Karpas-422 (cell line): ENCODE results near the gene ADAMTS3. TPM values are rescaled to one million over a fixed set of nuclear protein-coding genes. Genes with fewer than 3 reads are reported as not detected.

Source experiments
- DNase-seq: peaks from one replicate; pipeline ENCODE4 v3.0.0-alpha.2; 2015
- H2AFZ ChIP-seq: fragments of 200-600 bp; sonication (generic); 2 replicates; pipeline ENCODE4 v1.6.1; 2014; ENCODE audit warnings: antibody characterized with exemption, low read length, mixed read lengths
- H3K27ac ChIP-seq: fragments of 200-600 bp; sonication (generic); 2 replicates; pipeline ENCODE4 v1.5.1; 2014; ENCODE audit warnings: mild to moderate bottlenecking, low read length, moderate library complexity
- H3K27me3 ChIP-seq: fragments of 200-600 bp; sonication (generic); 2 replicates; pipeline ENCODE4 v1.6.1; 2014; ENCODE audit warnings: low read length, mixed read lengths
- H3K36me3 ChIP-seq: fragments of 200-600 bp; sonication (generic); 2 replicates; pipeline ENCODE4 v1.6.1; 2014; ENCODE audit warnings: low read length, mixed read lengths; ENCODE audit not compliant: insufficient read depth
- H3K4me1 ChIP-seq: fragments of 200-600 bp; sonication (generic); 2 replicates; pipeline ENCODE4 v1.6.1; 2014; ENCODE audit warnings: mild to moderate bottlenecking, low read length, mixed read lengths
- H3K4me2 ChIP-seq: fragments of 200-600 bp; sonication (generic); 2 replicates; pipeline ENCODE4 v1.6.1; 2014; ENCODE audit warnings: low read length, low read depth, mild to moderate bottlenecking; ENCODE audit not compliant: poor library complexity, severe bottlenecking
- H3K4me3 ChIP-seq: fragments of 200-600 bp; sonication (generic); 2 replicates; pipeline ENCODE4 v1.5.1; 2014; ENCODE audit warnings: mild to moderate bottlenecking, antibody characterized with exemption, low read length, mixed read lengths
- H3K79me2 ChIP-seq: fragments of 200-600 bp; sonication (generic); 2 replicates; pipeline ENCODE4 v1.6.1; 2014; ENCODE audit warnings: mild to moderate bottlenecking, low read length, mixed read lengths
- H3K9ac ChIP-seq: fragments of 200-600 bp; sonication (generic); 2 replicates; pipeline ENCODE4 v1.6.0; 2014; ENCODE audit warnings: low read length
- H3K9me2 ChIP-seq: fragments of 200-600 bp; sonication (generic), shearing (Covaris generic); replicated peaks from 2 replicates; pipeline ENCODE4 v1.6.0; 2014; ENCODE audit warnings: mild to moderate bottlenecking, low read length, moderate library complexity; ENCODE audit not compliant: insufficient read depth
- H3K9me3 ChIP-seq: fragments of 300-700, 200-600 bp; sonication (generic); 2 replicates; pipeline ENCODE4 v1.6.1; 2014; ENCODE audit warnings: low read length, mixed read lengths
- H4K20me1 ChIP-seq: fragments of 200-600 bp; sonication (generic); 2 replicates; pipeline ENCODE4 v1.6.1; 2014; ENCODE audit warnings: mild to moderate bottlenecking, antibody characterized with exemption, low read length, low read depth; ENCODE audit not compliant: insufficient read depth
- total RNA-seq: library from RNA; depleted of rRNA; stranded (reverse); fragments of >200 nt; shearing (Covaris generic); gene quantifications from 2 replicates; pipeline ENCODE4 v1.2.3, GENCODE V29; 2014; ENCODE audit warnings: low replicate concordance

Gene ADAMTS3
- total RNA-seq, 1 experiment from 2014 or later, result not detected

DNA sequence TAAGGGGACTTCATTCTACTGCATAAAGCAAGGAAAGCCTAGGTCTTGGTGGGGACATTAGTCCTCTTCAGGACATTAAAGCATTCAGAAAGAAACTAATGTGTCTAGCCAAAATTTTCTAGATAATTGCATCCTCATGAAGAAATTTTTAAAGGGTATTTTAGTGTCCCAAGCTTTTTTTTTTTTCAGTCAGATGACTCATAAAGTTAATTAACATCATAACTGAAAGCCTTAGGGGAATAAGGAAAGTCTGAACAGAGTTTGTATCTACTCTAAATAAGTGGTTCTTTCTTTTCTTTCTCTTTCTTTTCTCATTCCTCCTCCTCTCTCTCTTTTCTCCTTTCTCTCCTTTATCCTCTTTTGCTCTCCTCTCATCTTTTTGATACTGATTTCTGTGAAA lies 202.4 kb downstream of the ADAMTS3 start:
- Histone ChIP-seq H3K36me3 (no peaks in the 10 kb centered on the region), H3K4me1 (no peaks in the 10 kb centered on the region), H3K4me2 (no peak overlapping the region), H3K27me3 (no peaks in the 10 kb centered on the region), H3K9me2 (no peaks in the 10 kb centered on the region), H2AFZ (no peak overlapping the region), H3K27ac (no peak overlapping the region), H3K9me3 (no peaks in the 10 kb centered on the region), H3K79me2 (no peaks in the 10 kb centered on the region), H3K4me3 (no peak overlapping the region), H3K9ac (no peak overlapping the region), H4K20me1 (no peaks in the 10 kb centered on the region)
- no peak for DNase-seq

DNA sequence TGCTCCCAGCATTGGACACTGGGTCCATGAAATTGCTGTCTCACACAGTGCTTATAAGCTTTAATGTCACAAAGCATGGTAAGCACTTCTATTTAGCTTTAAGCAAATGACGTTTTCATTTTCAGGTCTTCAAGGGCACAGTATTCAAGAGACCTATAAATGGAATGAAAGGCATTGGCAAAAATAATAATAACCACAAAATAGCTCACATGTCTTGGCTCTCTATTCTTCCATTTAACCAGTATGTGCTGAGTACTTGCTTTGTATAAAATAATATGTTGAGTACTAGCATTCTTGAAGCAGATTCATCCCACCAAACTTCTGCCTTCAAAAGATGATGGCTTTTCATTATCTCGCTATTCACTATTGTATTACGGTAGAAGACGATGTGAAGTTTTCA lies 203.0 kb downstream of the ADAMTS3 start:
- Histone ChIP-seq H3K36me3 (no peaks in the 10 kb centered on the region), H2AFZ (no peak overlapping the region), H3K4me2 (no peak overlapping the region), H3K9me3 (no peaks in the 10 kb centered on the region), H4K20me1 (no peaks in the 10 kb centered on the region), H3K9ac (no peak overlapping the region), H3K4me3 (no peak overlapping the region), H3K79me2 (no peaks in the 10 kb centered on the region), H3K27ac (no peak overlapping the region), H3K4me1 (no peaks in the 10 kb centered on the region), H3K27me3 (no peaks in the 10 kb centered on the region), H3K9me2 (no peaks in the 10 kb centered on the region)
- DNase-seq, result no peak

DNA sequence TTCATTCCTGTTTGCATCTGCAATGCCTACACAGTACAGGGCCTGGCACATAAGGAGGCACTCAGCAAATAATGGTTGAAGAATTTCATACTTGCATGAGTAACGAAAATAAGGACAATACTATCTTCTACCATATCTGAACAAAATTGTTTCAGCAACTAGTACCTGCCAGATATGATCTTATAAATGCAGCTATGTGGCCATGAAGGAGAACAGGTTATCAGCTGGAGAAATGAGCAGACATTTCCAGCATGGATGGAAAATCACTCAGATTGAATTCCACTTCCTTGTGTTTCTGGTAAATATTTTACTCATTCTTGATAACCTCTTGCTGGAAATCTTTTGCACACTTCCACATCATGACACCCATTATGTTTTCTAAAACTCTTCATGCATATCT lies 204.0 kb downstream of the ADAMTS3 start:
- no peak overlapping the region for H3K4me3 ChIP-seq
- no peak overlapping the region for H3K9ac ChIP-seq
- DNase-seq, result no peak
- no peak overlapping the region for H3K4me2 ChIP-seq
- H3K4me1 ChIP-seq, result no peaks in the 10 kb centered on the region
- H3K9me2 ChIP-seq, result no peaks in the 10 kb centered on the region
- no peaks in the 10 kb centered on the region for H3K36me3 ChIP-seq
- no peaks in the 10 kb centered on the region for H3K79me2 ChIP-seq
- no peaks in the 10 kb centered on the region for H3K27me3 ChIP-seq
- H3K27ac ChIP-seq, result no peak overlapping the region
- H2AFZ ChIP-seq, result no peak overlapping the region
- H4K20me1 ChIP-seq, result no peaks in the 10 kb centered on the region
- no peaks in the 10 kb centered on the region for H3K9me3 ChIP-seq

DNA sequence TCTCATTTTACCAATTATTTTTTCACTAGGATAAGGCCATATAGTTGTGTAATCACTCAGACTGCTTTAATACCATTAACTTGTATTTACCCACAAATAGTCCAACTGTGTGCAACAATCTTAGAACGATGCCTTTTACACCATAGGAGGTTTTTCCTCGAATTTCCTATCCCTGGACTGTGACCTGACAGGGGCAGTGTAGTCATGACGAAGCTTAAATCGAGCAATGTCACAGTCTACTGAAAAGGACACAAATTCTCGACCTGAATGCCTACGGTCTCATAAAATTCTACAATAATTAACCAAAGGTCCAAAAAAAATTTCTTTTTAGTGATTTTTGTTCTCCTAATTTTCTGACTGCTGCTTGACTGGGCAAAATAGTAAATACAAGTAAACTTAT lies 208.9 kb downstream of the ADAMTS3 start:
- DNase-seq, result no peak
- Histone ChIP-seq H3K27me3 (no peaks in the 10 kb centered on the region), H3K9me2 (no peaks in the 10 kb centered on the region), H3K9me3 (no peaks in the 10 kb centered on the region), H3K9ac (no peak overlapping the region), H3K4me2 (no peak overlapping the region), H3K4me1 (no peaks in the 10 kb centered on the region), H4K20me1 (no peaks in the 10 kb centered on the region), H3K4me3 (no peak overlapping the region), H2AFZ (no peak overlapping the region), H3K36me3 (no peaks in the 10 kb centered on the region), H3K27ac (no peak overlapping the region), H3K79me2 (no peaks in the 10 kb centered on the region)

DNA sequence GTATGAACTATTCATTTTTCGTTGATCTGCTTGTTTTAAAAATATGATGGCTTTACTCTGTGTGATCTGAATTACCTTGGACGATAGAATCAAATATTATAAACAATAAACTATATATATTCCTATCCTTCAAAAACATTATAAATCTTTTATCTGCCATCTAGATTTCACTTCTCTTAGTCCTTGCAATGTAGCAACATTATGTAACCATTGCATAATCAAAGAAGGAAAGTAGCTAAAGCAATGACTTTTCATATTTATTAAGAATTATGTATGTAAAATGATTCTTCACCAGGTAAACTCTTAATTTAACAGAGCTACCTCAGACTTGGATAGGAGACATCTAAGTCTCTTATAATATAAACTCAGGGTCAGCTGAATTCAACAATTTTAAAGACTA lies 210.5 kb downstream of the ADAMTS3 start:
- H3K27me3 ChIP-seq, result no peaks in the 10 kb centered on the region
- no peaks in the 10 kb centered on the region for H3K4me1 ChIP-seq
- no peak overlapping the region for H3K4me3 ChIP-seq
- no peaks in the 10 kb centered on the region for H3K9me3 ChIP-seq
- no peak overlapping the region for H3K4me2 ChIP-seq
- no peak overlapping the region for H3K9ac ChIP-seq
- no peaks in the 10 kb centered on the region for H4K20me1 ChIP-seq
- no peak overlapping the region for H2AFZ ChIP-seq
- H3K79me2 ChIP-seq, result no peaks in the 10 kb centered on the region
- H3K27ac ChIP-seq, result no peak overlapping the region
- H3K9me2 ChIP-seq, result no peaks in the 10 kb centered on the region
- no peak for DNase-seq
- H3K36me3 ChIP-seq, result no peaks in the 10 kb centered on the region

DNA sequence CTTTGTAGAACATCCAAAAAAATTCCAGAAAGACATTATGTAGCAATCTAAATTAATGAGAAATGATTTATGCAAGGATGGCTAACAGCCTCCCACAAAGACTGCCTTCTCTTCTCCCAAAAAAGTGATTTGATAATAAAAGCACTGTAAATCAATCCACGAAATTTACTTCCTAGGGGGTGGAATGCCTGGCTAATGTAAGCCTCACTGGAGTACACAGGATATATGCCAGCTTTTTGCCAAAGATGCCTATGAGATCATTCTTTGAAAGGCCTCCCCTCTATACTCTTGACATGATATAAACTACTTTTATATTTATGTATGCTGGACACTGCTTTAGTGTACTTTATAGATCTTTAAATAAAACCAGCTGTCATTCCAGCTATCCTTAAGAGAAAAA lies 211.1 kb downstream of the ADAMTS3 start:
- no peaks in the 10 kb centered on the region for H4K20me1 ChIP-seq

DNA sequence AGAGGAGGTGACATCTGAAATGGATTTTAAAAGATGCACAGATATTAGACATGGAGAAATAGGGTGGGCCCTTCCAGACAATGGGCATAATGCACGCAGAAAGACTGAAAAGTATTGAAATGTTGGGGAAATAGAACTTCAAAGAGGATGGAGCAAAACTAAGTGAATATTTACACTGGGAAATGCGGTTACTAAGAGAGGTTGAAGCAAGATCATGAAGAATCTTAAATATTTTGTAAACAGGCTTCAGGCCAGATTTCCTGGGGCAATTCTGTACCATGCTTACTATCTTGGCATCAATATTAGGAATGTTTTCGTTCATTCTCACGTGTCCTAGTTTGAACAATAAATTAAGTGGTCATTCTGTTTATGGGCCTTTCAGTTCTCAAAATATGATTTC lies 216.3 kb downstream of the ADAMTS3 start:
- Histone ChIP-seq H3K4me3 (no peak overlapping the region), H3K4me1 (no peaks in the 10 kb centered on the region), H3K27ac (no peak overlapping the region), H3K4me2 (no peak overlapping the region), H3K9me3 (no peaks in the 10 kb centered on the region), H2AFZ (no peak overlapping the region), H4K20me1 (no peaks in the 10 kb centered on the region), H3K36me3 (no peaks in the 10 kb centered on the region), H3K9ac (no peak overlapping the region), H3K27me3 (no peaks in the 10 kb centered on the region), H3K79me2 (no peaks in the 10 kb centered on the region), H3K9me2 (no peaks in the 10 kb centered on the region)
- no peak for DNase-seq

More for the DNA sequence above, 211.1 kb downstream of the ADAMTS3 start:
- Histone ChIP-seq H3K9me3 (no peaks in the 10 kb centered on the region), H3K27me3 (no peaks in the 10 kb centered on the region), H3K27ac (no peak overlapping the region), H3K36me3 (no peaks in the 10 kb centered on the region), H3K9ac (no peak overlapping the region), H2AFZ (no peak overlapping the region), H3K9me2 (no peaks in the 10 kb centered on the region), H3K4me3 (no peak overlapping the region), H3K79me2 (no peaks in the 10 kb centered on the region), H3K4me2 (no peak overlapping the region), H3K4me1 (no peaks in the 10 kb centered on the region)
- no peak for DNase-seq

DNA sequence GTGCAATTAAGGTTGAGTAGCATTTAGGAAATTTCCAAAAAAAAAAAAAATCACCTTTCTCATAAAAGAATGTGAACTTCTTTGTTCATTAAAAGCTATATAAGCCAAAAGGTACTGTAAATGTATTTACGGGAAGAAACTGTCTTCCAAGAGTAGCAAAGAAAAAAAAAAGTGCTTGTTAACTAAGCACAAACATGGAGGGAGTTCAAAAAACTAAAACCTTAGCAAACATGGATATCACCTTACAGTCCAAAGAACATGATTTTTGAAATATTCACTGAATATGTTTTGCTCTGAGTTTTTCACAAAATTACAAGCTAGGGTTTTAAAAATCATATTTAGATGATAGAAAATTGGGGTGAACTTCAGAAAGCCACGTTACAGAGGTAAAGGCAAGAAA lies 217.5 kb downstream of the ADAMTS3 start:
- H4K20me1 ChIP-seq, result no peaks in the 10 kb centered on the region
- no peak for DNase-seq
- H3K9me2 ChIP-seq, result no peaks in the 10 kb centered on the region
- no peaks in the 10 kb centered on the region for H3K36me3 ChIP-seq
- H2AFZ ChIP-seq, result no peak overlapping the region
- H3K79me2 ChIP-seq, result no peaks in the 10 kb centered on the region
- H3K9me3 ChIP-seq, result no peaks in the 10 kb centered on the region
- H3K27ac ChIP-seq, result no peak overlapping the region
- no peak overlapping the region for H3K4me3 ChIP-seq
- H3K4me2 ChIP-seq, result no peak overlapping the region
- no peak overlapping the region for H3K9ac ChIP-seq
- H3K4me1 ChIP-seq, result no peaks in the 10 kb centered on the region
- H3K27me3 ChIP-seq, result no peaks in the 10 kb centered on the region

DNA sequence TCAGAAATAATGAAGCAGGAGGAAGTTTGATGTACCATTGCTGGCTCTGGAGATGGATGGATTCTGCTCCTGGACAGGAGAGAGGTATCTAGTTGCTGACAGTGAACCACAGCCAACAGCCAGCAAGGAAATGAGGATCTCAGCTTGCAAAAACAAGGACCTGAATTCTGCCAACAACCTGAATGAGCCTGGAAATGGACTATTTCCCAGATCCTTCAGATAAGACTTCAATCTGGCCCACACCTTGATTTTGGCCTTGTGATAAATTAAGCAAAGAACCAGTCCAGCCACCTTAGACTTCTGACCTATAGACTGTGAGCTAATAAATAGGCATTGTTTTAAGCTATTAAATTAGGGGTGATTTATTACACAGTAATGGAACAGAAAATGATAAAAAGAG lies 220.3 kb downstream of the ADAMTS3 start:
- H3K4me2 ChIP-seq, result no peak overlapping the region
- H4K20me1 ChIP-seq, result no peaks in the 10 kb centered on the region
- H3K27ac ChIP-seq, result no peak overlapping the region
- H3K36me3 ChIP-seq, result no peaks in the 10 kb centered on the region
- no peaks in the 10 kb centered on the region for H3K79me2 ChIP-seq
- no peak overlapping the region for H3K4me3 ChIP-seq
- H2AFZ ChIP-seq, result no peak overlapping the region
- H3K27me3 ChIP-seq, result no peaks in the 10 kb centered on the region
- DNase-seq, result no peak
- no peaks in the 10 kb centered on the region for H3K9me2 ChIP-seq
- no peaks in the 10 kb centered on the region for H3K4me1 ChIP-seq
- no peak overlapping the region for H3K9ac ChIP-seq
- no peaks in the 10 kb centered on the region for H3K9me3 ChIP-seq
